Measurements from ENCODE around the gene SPTSSA. TPM values are rescaled to one million over a fixed set of nuclear protein-coding genes. Genes with fewer than 3 reads are reported as not detected.

Gene SPTSSA
- total RNA-seq, 2 donors from 2014 or later, result 12.5 to 21.9 TPM

DNA sequence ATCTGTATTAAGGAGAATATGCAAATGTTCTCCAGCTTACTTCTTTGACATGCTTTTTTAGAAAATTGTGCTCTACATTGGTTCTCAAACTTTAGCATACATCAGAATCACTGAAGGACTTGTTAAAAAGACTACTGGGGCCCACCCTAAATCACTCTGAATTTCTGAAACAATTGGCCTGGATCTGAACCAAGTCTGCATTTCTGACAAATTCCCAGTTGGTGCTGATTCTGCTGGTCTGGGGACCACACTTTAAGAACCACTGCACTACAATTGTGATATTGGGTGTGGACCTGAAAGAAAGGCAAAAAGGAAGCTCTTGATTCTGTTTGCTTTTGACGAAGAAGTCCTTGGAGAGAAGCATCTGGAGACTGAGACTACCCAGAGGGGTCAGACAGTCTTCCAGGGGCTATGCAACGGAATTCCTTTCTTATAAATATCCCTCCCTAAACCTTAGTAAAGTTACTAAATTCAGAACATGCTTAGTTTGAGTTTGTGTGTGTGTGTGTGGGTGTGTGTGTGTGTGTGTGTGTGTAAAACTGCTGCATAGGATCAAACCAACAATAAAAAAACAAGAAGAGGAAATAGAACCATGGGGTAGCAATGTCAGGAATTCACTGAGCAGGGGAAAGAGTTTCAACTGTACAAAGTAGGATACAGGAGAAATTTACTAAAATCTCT lies 40.6 kb upstream of the SPTSSA start:
- no peak overlapping the region for H3K4me3 ChIP-seq
- no peak for DNase-seq (ENCODE audit: low spot score)
- intact Hi-C loops (cut with DNase I), result no loop called here
- H3K27me3 ChIP-seq (replicated peaks; ENCODE audit: insufficient read depth), result no peaks in the 10 kb centered on the region
- TF ChIP-seq POLR2AphosphoS5 (IDR thresholded peaks at IDR 0.05) (no peak), POLR2A (IDR thresholded peaks at IDR 0.05) (no peak)
- TF ChIP-seq, protein P1, sequence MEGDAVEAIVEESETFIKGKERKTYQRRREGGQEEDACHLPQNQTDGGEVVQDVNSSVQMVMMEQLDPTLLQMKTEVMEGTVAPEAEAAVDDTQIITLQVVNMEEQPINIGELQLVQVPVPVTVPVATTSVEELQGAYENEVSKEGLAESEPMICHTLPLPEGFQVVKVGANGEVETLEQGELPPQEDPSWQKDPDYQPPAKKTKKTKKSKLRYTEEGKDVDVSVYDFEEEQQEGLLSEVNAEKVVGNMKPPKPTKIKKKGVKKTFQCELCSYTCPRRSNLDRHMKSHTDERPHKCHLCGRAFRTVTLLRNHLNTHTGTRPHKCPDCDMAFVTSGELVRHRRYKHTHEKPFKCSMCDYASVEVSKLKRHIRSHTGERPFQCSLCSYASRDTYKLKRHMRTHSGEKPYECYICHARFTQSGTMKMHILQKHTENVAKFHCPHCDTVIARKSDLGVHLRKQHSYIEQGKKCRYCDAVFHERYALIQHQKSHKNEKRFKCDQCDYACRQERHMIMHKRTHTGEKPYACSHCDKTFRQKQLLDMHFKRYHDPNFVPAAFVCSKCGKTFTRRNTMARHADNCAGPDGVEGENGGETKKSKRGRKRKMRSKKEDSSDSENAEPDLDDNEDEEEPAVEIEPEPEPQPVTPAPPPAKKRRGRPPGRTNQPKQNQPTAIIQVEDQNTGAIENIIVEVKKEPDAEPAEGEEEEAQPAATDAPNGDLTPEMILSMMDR (IDR thresholded peaks at IDR 0.05), result no peak
- H3K27ac ChIP-seq, result no peak overlapping the region
- no peaks in the 10 kb centered on the region for H3K4me1 ChIP-seq (replicated peaks)
- 67% methylated on average over 2 of the region's 2 CpGs for WGBS
- H3K36me3 ChIP-seq, result no peaks in the 10 kb centered on the region
- no peaks in the 10 kb centered on the region for H3K9me3 ChIP-seq

DNA sequence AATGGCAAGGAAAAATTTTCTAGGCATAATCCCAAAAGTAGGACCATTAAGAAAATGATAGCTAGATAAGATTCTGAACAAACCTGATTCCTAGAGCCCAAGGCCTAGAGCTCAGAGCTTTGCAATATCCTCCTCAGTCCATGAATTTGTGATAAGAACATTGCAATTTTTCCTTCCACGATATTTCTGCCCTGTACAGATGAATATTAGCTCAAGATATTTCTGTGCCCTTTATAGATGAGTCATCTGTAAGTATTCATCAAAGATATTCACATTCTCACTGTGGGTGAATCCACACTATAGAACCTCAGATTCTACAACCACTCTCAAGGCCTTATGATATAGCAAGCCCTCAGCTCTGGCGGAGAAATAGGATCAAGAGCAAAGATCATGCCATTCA lies 40.0 kb upstream of the SPTSSA start:
- Histone ChIP-seq H3K9me3 (no peaks in the 10 kb centered on the region), H3K4me3 (no peak overlapping the region), H3K36me3 (no peaks in the 10 kb centered on the region), H3K4me1 (replicated peaks) (no peaks in the 10 kb centered on the region), H3K27me3 (replicated peaks; ENCODE audit: insufficient read depth) (no peaks in the 10 kb centered on the region), H3K27ac (no peak overlapping the region)
- WGBS, result 86% methylated on average over 2 of the region's 2 CpGs
- intact Hi-C loops (cut with DNase I), result no loop called here
- TF ChIP-seq, protein P1 (IDR thresholded peaks at IDR 0.05), result no peak
- TF ChIP-seq POLR2A (IDR thresholded peaks at IDR 0.05), result no peak
- TF ChIP-seq POLR2AphosphoS5 (IDR thresholded peaks at IDR 0.05), result no peak
- no peak for DNase-seq (ENCODE audit: low spot score)

DNA sequence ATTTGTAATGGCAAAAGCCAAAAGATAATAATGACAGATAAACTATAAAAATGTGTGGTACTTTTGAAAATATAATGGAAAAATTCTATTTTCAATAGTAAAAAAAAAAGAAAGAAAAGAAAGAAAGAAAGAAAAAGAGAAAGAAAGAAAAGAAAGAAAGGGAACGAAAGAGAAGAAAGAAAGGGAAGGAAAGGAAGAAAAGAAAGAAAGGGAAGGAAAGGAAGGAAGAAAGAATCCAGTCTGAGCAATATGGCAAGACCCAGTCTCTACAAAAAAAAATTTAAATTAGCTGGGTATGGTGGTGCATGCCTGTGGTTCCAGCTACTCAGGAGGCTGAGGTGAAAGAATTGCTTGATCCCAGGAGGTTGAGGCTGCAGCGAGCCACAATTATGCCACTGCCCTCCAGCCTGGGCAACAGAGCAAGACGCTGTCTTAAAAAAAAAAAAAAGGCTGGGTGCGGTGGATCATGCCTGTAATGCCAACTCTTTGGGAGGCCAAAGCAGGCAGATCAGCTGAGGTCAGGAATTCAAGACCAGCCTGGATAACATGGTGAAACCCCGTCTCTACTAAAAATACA lies 39.1 kb upstream of the SPTSSA start:
- no peak for DNase-seq (ENCODE audit: low spot score)
- Histone ChIP-seq H3K27me3 (replicated peaks; ENCODE audit: insufficient read depth) (no peaks in the 10 kb centered on the region), H3K4me1 (replicated peaks) (no peaks in the 10 kb centered on the region), H3K36me3 (no peaks in the 10 kb centered on the region), H3K4me3 (no peak overlapping the region), H3K9me3 (no peaks in the 10 kb centered on the region), H3K27ac (no peak overlapping the region)
- 95% methylated on average over 4 of the region's 5 CpGs for WGBS
- TF ChIP-seq POLR2A (IDR thresholded peaks at IDR 0.05) (no peak), POLR2AphosphoS5 (IDR thresholded peaks at IDR 0.05) (no peak)
- TF ChIP-seq, protein P1 (IDR thresholded peaks at IDR 0.05), result no peak
- intact Hi-C loops (cut with DNase I), result no loop called here

DNA sequence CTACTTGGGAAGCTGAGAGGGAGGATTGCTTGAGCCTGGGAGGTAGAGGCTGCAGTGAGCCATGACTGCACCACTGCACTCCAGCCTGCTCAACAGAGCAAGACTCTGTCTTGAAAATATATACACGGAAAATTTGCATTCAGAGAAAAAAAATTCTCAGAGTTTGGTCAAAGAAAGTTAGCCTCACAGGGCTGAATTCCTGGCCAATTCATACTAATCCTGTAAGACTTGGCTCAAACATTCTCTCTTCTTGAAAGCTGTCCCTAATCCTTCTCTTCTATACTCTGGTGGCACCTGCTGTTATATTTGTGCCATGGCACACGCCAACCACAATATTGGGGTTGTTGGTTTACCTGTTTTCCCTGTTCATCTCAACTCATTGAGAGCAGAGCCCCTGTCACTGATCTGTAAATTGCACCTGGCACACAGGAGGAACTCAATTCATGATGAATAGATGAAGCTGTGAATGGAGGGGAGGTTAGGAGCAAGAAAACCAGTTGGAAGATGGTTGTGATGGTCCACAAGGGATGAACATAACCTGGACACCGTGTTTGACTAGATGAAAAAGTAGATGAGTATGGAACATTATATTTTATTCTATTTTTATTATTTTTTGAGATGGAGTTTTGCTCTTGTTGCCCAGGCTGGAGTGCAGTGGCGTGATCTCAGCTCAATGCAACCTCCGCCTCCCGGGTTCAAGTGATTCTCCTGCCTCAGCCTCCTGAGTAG lies 36.8 kb upstream of the SPTSSA start:
- no peaks in the 10 kb centered on the region for H3K27me3 ChIP-seq (replicated peaks; ENCODE audit: insufficient read depth)
- 91% methylated on average over 6 of the region's 6 CpGs for WGBS
- H3K9me3 ChIP-seq, result no peaks in the 10 kb centered on the region
- no peaks in the 10 kb centered on the region for H3K4me1 ChIP-seq (replicated peaks)
- DNase-seq (ENCODE audit: low spot score), result peak; percentile 22
- intact Hi-C loops (cut with DNase I), result loop anchor here (5.0 kb wide), 1 partner anchor 37 kb away; the partner anchor contains the start of gene SPTSSA
- no peak overlapping the region for H3K4me3 ChIP-seq
- TF ChIP-seq, protein P1 (IDR thresholded peaks at IDR 0.05), result peak in 3 of 4 experiments; percentile 33 to 75 (median 73)
- TF ChIP-seq POLR2A (IDR thresholded peaks at IDR 0.05) (no peak), POLR2AphosphoS5 (IDR thresholded peaks at IDR 0.05) (peak; percentile 38)
- H3K36me3 ChIP-seq, result no peaks in the 10 kb centered on the region
- H3K27ac ChIP-seq, result no peak overlapping the region
